ENCODE measurements around the gene GABRR1. TPM values are rescaled to one million over a fixed set of nuclear protein-coding genes. Genes with fewer than 3 reads are reported as not detected.

GABRR1 gene
- total RNA-seq, 1 donor from 2014 or later: not detected

GRCh38 chr6:89204096-89204495, 13.1 kb downstream of the GABRR1 start:
- FAIRE-seq (no peak), DNase-seq (ENCODE audit: low read depth) (no peak)
- TF ChIP-seq CTCF (IDR thresholded peaks at IDR 0.05; ENCODE audit: insufficient read depth, low read length, severe bottlenecking): no peak
- no peak overlapping the region for H3K4me3 ChIP-seq (ENCODE audit: low read depth, low read length)
- peaks cover 4% of the 10 kb centered on the region for H3K27me3 ChIP-seq (ENCODE audit: control insufficient read depth, insufficient read depth, low read length)
- H3K36me3 ChIP-seq (ENCODE audit: control insufficient read depth, insufficient read depth, low read length): no peaks in the 10 kb centered on the region

- Histone ChIP-seq H3K4me3 (ENCODE audit: low read depth, low read length) (no peak overlapping the region), H3K27me3 (ENCODE audit: control insufficient read depth, insufficient read depth, low read length) (peaks cover 2% of the 10 kb centered on the region), H3K36me3 (ENCODE audit: control insufficient read depth, insufficient read depth, low read length) (no peaks in the 10 kb centered on the region)
- FAIRE-seq (no peak), DNase-seq (ENCODE audit: low read depth) (no peak)
- no peak for TF ChIP-seq CTCF (IDR thresholded peaks at IDR 0.05; ENCODE audit: insufficient read depth, low read length, severe bottlenecking)
Observed at GRCh38 chr6:89200706-89201215, 16.4 kb downstream of the GABRR1 start.

- Histone ChIP-seq H3K36me3 (ENCODE audit: control insufficient read depth, insufficient read depth, low read length) (no peaks in the 10 kb centered on the region), H3K27me3 (ENCODE audit: control insufficient read depth, insufficient read depth, low read length) (peaks cover 2% of the 10 kb centered on the region), H3K4me3 (ENCODE audit: low read depth, low read length) (no peak overlapping the region)
- TF ChIP-seq CTCF (IDR thresholded peaks at IDR 0.05; ENCODE audit: insufficient read depth, low read length, severe bottlenecking): no peak
- no peak for FAIRE-seq
- DNase-seq (ENCODE audit: low read depth): peak; percentile 63
Observed at GRCh38 chr6:89199579-89199978, 17.6 kb downstream of the GABRR1 start.

GRCh38 chr6:89198235-89198634, 18.9 kb downstream of the GABRR1 start:
- no peak for DNase-seq (ENCODE audit: low read depth)
- H3K27me3 ChIP-seq (ENCODE audit: control insufficient read depth, insufficient read depth, low read length): peaks cover 2% of the 10 kb centered on the region
- no peaks in the 10 kb centered on the region for H3K36me3 ChIP-seq (ENCODE audit: control insufficient read depth, insufficient read depth, low read length)
- no peak for TF ChIP-seq CTCF (IDR thresholded peaks at IDR 0.05; ENCODE audit: insufficient read depth, low read length, severe bottlenecking)
- no peak overlapping the region for H3K4me3 ChIP-seq (ENCODE audit: low read depth, low read length)
- FAIRE-seq: no peak

- no peaks in the 10 kb centered on the region for H3K36me3 ChIP-seq (ENCODE audit: control insufficient read depth, insufficient read depth, low read length)
- H3K27me3 ChIP-seq (ENCODE audit: control insufficient read depth, insufficient read depth, low read length): peaks cover 2% of the 10 kb centered on the region
- TF ChIP-seq CTCF (IDR thresholded peaks at IDR 0.05; ENCODE audit: insufficient read depth, low read length, severe bottlenecking): no peak
- H3K4me3 ChIP-seq (ENCODE audit: low read depth, low read length): no peak overlapping the region
- FAIRE-seq (no peak), DNase-seq (ENCODE audit: low read depth) (no peak)
Observed at GRCh38 chr6:89197141-89197540, 20.0 kb downstream of the GABRR1 start.

GRCh38 chr6:89194559-89194958, 22.6 kb downstream of the GABRR1 start:
- FAIRE-seq: no peak
- TF ChIP-seq CTCF (IDR thresholded peaks at IDR 0.05; ENCODE audit: insufficient read depth, low read length, severe bottlenecking): no peak
- H3K4me3 ChIP-seq (ENCODE audit: low read depth, low read length): no peak overlapping the region

More at GRCh38 chr6:89194559-89194958, 22.6 kb downstream of the GABRR1 start:
- DNase-seq (ENCODE audit: low read depth): no peak
- H3K36me3 ChIP-seq (ENCODE audit: control insufficient read depth, insufficient read depth, low read length): no peaks in the 10 kb centered on the region
- no peaks in the 10 kb centered on the region for H3K27me3 ChIP-seq (ENCODE audit: control insufficient read depth, insufficient read depth, low read length)

All from bronchial epithelial cell (primary cell).